ENCODE data around the gene WDR35.

Gene WDR35

DNA sequence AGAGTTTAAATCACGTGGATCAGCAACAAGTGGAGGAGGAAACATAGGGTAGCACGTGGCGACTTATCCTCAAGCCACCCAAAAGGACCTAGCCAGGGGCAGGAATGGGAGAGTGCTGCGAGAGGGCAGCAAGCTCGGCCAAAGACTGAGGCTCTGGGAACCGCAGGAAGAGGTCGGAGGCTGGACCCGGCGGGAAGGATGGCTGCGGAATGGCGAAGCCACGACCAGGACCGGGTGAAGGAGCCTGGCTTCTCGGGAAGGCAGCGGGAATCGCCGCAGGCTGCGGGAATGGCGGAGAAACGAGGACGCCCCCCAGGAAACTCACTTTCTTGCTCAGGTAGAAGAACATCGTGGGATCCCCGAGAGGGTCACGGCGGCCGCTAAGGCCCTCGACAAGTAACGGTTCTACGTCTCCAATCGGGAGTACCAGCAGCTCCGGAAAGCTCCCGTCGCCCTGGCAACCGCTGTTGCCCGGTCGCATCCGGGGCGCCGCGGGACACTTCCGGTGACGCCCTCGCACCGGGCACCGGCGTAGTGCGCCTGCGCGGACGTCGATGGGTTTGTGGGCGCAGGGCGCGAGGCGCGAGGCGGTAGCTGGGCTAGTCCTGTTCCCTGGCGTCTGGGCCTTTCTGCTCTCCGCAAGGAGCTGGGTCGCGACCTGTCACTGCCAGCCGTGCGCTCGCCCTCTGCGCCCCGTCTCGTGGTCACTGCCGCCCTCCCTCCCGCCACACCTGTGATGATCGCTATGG is at the start of gene WDR35:
WDR35 (minus strand) TSS at position 439 of the 749 bp plus-strand sequence; CDS start at position 349, 90 bp downstream.
- peak; percentile 88 for DNase-seq

GRCh38 chr2:20037660-20038059 is 47.8 kb upstream of the WDR35 start:
- DNase-seq = no peak

GRCh38 chr2:20035955-20036666 is 46.2 kb upstream of the WDR35 start:
- DNase-seq = no peak

DNA sequence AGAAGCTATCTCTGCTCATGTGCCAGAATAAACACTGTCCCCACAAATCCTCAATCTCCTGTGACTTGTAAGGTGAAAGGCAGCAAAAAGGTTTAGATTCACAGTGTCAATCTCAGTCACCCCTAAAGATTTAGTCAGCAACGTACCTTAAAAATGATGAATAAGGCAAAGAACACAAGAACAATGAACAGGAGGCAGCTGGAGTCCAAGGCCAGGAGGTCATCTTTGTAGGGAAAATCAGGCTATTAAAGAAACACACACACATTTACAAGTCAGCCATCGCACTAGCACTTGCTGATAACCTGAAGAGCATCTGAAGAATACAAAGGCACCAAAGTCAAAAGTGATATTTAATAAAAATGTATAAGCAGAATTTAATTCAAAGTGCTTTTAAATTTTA is 44.9 kb upstream of the WDR35 start:
- DNase-seq = no peak

GRCh38 chr2:20034218-20034617 is 44.3 kb upstream of the WDR35 start:
- DNase-seq = no peak

DNA sequence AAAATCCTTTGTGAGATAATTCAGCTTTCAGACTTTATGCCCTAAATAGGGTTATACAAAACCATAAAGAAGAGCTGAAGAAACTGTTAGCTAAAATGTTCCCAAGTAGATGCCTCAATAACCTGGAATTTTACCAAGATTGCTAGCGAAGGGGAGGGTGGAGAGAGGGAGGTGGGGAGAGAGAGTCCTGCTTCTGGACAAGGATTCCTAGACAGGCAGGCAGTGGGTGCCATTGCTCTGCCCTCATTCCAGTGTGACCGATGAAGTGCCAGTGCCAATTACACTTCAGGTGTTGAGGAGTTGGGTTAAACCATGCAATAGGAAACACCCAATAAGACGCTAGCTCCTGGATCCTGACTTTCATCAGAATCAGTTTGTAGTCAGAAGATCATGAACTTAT is 43.4 kb upstream of the WDR35 start:
- DNase-seq = no peak

GRCh38 chr2:20030224-20030623 is 40.3 kb upstream of the WDR35 start:
- no peak for DNase-seq

DNA sequence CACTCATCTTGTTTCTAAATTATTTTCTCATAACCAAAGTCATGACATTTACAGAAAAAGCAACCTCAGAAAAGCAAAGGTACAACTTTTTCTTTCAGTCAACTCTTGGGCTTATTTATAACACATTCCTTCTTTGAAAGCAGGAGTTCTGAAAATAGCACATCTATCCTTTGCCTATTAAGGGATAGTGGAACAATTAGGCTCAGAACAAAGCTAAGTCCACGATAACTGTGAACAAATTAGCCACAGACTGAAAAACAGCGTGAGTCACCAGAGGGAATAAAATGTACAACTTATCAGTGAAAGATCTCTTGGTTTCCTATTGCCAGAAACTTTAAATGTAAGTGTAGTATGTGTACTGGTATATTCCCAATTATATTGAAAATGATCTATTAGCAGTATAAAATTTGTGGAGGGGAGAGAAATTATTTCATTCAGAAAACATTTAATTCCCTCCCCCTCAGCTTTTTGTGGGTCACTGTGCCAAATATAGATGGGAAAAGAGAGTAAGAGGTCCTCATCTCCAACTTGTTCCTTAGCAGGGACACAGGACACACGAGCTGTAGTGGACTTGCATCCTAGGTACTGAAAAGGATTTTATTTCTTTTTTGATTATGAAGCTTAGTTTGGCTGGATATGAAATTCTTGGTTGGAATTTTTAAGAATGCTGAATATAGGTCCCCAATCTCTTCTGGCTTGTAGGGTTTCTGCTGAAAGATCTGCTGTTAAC is 38.0 kb upstream of the WDR35 start:
- DNase-seq = no peak

DNA sequence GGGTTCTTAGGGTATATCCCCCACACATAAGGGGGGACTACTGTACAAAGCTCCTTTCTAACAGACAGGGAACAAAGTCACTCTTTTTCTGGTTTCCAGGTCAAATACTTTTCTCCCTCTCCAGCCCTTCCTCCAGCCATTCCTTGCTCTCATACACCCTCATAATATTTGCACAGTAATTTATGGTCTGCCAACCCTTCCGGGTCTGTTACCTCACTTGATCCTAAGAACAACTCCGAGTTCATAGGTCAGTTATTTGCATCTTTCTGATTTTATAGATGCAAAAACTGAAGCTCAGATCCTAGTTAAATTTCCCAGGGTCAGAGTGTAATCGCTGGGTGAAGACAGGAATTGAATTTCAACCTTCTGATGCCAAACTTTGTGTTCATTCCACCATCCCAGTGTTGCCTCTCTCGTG is 37.4 kb upstream of the WDR35 start:
- no peak for DNase-seq

DNA sequence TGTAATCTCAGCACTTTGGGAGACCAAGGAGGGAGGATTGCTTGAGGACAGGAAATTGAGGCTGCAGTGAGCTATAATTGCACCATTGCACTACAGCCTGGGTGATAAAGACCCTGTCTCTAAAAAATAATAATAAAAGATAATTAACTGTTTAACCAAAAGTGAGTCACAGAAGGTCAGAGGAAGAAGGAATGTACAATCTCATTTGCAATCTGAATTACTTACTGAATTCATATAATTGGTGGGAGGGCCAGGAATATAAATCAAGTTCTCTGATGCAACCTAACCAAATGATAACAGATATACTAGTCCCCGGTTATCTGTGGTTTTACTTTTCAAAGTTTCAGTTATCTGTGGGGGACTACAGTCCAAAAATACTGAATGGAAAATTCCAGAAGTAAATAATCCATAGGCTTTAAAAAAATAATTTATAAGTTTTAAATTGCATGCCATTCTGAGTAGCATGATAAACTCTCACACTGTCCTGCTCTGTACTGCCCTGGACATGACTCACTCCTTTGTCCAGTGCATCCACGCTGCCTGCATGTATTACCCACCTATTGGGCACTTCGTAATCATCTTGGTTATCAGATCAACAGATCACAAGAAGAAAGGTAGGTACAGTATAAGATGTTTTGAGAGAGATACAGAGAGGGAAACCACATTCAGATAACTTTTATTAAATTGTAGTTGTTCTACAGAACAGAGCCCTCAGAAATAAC is 35.3 kb upstream of the WDR35 start:
- DNase-seq = no peak

DNA sequence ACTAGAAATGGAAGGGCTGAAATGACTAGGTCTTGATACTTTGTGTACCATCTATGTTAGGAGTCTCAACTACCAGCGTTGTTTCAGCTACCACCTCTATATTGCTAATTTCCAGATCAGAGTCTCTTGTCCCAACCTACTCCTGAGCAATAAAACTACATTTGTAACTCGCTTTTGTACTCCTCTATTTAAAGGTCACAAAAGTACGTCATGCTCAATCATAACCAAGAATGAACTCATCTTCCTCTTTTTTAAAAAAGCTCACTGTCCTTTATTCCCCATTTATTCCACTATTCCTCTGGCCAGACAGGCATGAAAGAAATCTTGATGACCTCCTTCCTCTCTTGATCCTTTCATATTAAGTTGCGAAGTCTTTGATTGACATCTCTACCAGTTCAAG is 33.8 kb upstream of the WDR35 start:
- no peak for DNase-seq

- DNase-seq = no peak
These were observed 31.6 kb upstream of the WDR35 start for GRCh38 chr2:20021405-20022009.

DNA sequence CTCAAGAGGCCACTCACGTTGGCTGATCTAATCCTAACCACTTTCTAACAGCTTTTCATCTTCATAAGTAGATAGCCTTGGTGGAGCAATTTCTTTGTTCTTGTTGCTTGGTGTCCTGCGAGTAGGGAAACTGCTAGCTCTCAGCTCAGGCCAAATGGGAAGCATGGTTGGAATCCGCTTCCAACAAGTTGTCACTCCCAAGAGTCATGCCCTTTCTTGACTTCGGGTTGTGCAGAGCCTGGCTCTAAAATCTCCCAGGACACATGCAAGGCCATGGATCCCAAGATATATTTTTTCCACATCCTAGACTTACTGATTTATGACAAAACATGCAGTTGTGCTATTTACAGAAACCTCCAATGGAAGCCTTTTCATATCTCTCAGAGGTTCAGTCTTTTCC is 29.8 kb upstream of the WDR35 start:
- no peak for DNase-seq

GRCh38 chr2:20018601-20019152 is 28.8 kb upstream of the WDR35 start:
- no peak for DNase-seq

DNA sequence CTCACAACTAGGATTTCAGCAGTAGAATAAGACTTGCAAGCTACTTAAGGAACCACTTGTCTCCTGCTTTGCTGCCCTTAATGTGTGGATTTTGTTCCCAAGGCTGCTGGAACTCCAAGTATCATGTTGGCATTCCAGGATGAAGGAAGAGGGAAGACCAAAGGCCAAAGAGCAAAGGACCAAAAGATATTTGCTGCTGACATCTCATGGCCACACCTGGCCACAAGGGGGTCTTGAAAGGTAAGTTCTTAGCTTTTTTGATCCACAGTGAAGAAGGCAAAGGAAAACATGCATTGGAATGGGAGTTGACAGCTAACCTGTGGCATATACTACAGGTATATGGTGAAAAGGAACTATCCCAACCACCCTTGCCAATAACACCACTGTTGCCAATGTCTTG is 26.4 kb upstream of the WDR35 start:
- DNase-seq = no peak

- no peak for DNase-seq
These were observed 25.7 kb upstream of the WDR35 start for GRCh38 chr2:20015482-20016083.

DNA sequence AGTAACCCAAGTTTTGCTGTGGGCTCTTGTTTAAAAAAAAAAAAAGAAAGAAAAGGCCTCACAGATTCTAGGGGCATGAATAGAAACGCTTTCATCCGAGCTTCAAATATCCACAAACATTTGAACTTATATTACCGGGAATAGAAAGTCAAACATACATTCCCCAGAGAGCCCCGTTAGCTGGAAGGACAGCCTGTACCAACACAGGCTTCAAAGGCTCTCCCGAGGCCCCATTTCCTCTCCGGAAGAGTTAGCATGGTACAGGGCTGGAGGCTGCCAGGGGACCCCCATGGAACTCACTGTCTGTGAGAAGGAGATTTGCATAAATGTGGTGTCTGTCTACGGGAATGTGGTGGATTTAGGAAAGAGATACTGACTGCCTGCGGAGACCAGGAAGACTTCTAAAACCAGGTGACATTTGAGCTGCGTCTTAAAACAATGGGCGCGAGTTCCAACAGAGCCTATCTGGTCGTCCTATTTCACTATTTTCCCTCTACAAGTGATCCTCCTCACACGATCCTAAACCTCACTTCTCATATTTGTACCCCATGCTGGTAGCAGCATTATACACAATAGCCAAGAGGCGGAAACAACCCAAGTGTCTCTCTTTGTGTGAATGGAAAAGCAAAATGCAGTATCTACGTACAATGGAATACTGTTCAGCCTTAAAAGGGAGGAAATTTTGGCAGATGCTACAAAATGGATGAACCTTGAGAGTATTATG is 23.4 kb upstream of the WDR35 start:
- DNase-seq = no peak

DNA sequence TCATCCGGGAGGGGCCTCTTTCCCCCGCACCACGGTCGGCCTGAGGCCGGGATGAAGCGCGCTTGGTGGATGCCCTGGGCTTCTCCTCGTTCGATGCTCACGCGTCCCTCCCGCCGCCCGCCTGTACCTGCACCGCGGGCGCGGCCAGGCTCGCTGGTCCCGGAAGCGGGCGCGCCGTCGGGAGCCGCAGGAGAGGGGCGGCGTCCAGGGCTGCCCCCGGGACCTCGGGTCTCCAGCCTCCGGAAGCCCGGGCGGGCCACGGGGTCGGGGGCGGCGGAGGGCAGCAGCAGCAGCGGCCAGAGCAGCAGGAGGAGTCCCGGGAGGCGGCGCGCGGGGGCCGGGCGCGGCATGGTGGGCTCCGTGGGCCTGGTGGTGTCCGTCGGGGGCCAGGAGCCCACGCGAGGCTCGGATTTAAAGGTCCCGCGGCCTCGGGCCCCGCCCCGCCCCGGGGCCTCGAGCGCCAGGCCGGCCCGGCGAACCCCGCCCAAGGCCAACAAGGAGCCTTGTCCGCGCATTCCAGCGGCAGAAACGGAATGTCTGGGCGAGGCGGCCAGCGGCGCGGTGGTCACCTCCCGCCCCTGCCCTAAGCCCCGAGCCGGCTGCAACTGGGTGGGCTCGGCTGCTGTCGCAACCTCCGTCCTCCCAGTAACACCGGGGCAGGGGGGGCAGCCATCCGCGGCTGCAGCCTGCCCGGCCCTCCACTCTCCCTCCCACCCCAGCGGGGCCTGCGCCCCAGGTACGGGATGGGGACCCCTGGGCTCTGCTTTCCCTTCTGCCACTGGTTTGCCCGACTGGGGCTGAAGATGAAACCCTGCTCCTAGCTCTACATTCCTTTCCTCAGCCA is 22.6 kb upstream of the WDR35 start, which contains the start of gene MATN3:
MATN3 (minus strand) TSS at position 387 of the 844 bp plus-strand sequence; CDS start at position 350, 37 bp downstream.
- no peak for DNase-seq

DNA sequence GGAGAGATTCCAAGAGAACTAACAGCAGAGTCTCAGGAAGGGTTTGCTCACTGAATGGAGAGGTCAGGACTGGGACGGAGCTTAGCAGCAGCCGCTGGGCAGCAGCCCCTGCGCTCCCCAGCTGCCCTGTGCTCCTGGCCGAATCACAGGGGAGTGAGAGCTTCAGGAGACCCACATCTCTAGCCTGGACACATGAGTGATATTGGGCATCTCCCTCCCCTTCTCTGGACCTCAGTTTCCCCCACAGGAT is 22.1 kb upstream of the WDR35 start:
- DNase-seq = no peak

GRCh38 chr2:20011276-20012031 is 21.5 kb upstream of the WDR35 start:
- no peak for DNase-seq

All from activated T-cell treated with anti-CD3 and anti-CD28 coated beads for 4 hours (primary cell).